Stimulated activated CD4-positive, alpha-beta T cell treated with anti-CD3 and anti-CD28 coated beads, Interleukin-1b, Interleukin-23, amount 100 ng/mL, for 1 hour (primary cell): ENCODE data around the gene NR6A1.

Source experiments
- DNase-seq, 2 donors: peaks; one replicate each; pipeline ENCODE4 v3.0.0-alpha.2; 2020; ENCODE audit warnings: low read depth in 2 of 2

NR6A1 gene

GRCh38 chr9:124795881-124796431 lies 24.8 kb upstream of the NR6A1 start:
- no peak for DNase-seq

GRCh38 chr9:124794902-124795491 lies 23.9 kb upstream of the NR6A1 start:
- no peak for DNase-seq

GRCh38 chr9:124793015-124793541 lies 22.0 kb upstream of the NR6A1 start:
- DNase-seq, result no peak

- no peak for DNase-seq
These were observed 21.3 kb upstream of the NR6A1 start for GRCh38 chr9:124792257-124793014.

GRCh38 chr9:124790801-124791505 lies 19.8 kb upstream of the NR6A1 start:
- DNase-seq, result no peak

GRCh38 chr9:124790301-124790700 lies 19.2 kb upstream of the NR6A1 start:
- no peak for DNase-seq

- DNase-seq, result no peak
These were observed 18.4 kb upstream of the NR6A1 start for GRCh38 chr9:124789531-124789930.

GRCh38 chr9:124788542-124789217 lies 17.6 kb upstream of the NR6A1 start:
- no peak for DNase-seq

GRCh38 chr9:124786881-124787573 lies 15.9 kb upstream of the NR6A1 start:
- DNase-seq, result no peak

GRCh38 chr9:124784509-124784908 lies 13.4 kb upstream of the NR6A1 start:
- no peak for DNase-seq

GRCh38 chr9:124783830-124784229 lies 12.7 kb upstream of the NR6A1 start:
- DNase-seq, result no peak

- DNase-seq, result no peak
These were observed 11.8 kb upstream of the NR6A1 start for GRCh38 chr9:124782661-124783574.

GRCh38 chr9:124781967-124782660 lies 11.0 kb upstream of the NR6A1 start:
- DNase-seq, result no peak

GRCh38 chr9:124780757-124781151 lies 9.6 kb upstream of the NR6A1 start:
- DNase-seq, result no peak

GRCh38 chr9:124780060-124780756 lies 9.1 kb upstream of the NR6A1 start:
- DNase-seq, result no peak

- no peak for DNase-seq
These were observed 8.4 kb upstream of the NR6A1 start for GRCh38 chr9:124779368-124780059.

GRCh38 chr9:124778575-124779367 lies 7.7 kb upstream of the NR6A1 start:
- DNase-seq, result no peak
